Lower leg skin (tissue), 3 donors: ENCODE measurements around the gene C1orf198.

Experiments used
- POLR2A ChIP-seq, 2 donors: fragments of 450-650 bp; IDR thresholded peaks; one replicate each; pipeline ENCODE4 v1.6.1; 2016 to 2017; ENCODE audit warnings: antibody characterized with exemption in 2 of 2, mild to moderate bottlenecking in 1 of 2, moderate library complexity in 1 of 2
- TF ChIP-seq, protein P1 (sequence below), 3 donors: fragments of 450-650 bp; IDR thresholded peaks; one replicate each; pipeline ENCODE4 v1.5.1; 2016; ENCODE audit warnings: antibody characterized with exemption in 3 of 3, mild to moderate bottlenecking in 3 of 3, moderate library complexity in 2 of 3

GRCh38 chr1:230892018-230892491, 23.7 kb upstream of the C1orf198 start:
- TF ChIP-seq, protein P1, sequence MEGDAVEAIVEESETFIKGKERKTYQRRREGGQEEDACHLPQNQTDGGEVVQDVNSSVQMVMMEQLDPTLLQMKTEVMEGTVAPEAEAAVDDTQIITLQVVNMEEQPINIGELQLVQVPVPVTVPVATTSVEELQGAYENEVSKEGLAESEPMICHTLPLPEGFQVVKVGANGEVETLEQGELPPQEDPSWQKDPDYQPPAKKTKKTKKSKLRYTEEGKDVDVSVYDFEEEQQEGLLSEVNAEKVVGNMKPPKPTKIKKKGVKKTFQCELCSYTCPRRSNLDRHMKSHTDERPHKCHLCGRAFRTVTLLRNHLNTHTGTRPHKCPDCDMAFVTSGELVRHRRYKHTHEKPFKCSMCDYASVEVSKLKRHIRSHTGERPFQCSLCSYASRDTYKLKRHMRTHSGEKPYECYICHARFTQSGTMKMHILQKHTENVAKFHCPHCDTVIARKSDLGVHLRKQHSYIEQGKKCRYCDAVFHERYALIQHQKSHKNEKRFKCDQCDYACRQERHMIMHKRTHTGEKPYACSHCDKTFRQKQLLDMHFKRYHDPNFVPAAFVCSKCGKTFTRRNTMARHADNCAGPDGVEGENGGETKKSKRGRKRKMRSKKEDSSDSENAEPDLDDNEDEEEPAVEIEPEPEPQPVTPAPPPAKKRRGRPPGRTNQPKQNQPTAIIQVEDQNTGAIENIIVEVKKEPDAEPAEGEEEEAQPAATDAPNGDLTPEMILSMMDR (IDR thresholded peaks at IDR 0.05) = no peak
- TF ChIP-seq POLR2A (IDR thresholded peaks at IDR 0.05) = no peak
